NCI-H2107 treated with DMSO at 0.1 percent for 48 hours (cell line): ENCODE results near the gene TTL.
"Not testable (repeated sequence)": the region's sequence is repeated elsewhere in the genome, so short reads cannot be mapped to it uniquely, and the experiment has no call there.

Experiments
- DNase-seq: peaks from one replicate; lab custom pipeline; 2025; ENCODE audit not compliant: unreplicated experiment; lab: John Stamatoyannopoulos, UW

Gene TTL

GRCh38 chr2:112481528-112482233 lies at the start of gene TTL:
Gene TTL, plus strand, starts transcription at chr2:112482156. Its CDS starts 189 bp downstream, at chr2:112482345.
- no peak for DNase-seq

- DNase-seq, result not testable (repeated sequence)
Measured at GRCh38 chr2:112432390-112432734, 49.6 kb upstream of the TTL start.

GRCh38 chr2:112432735-112433479 lies 49.0 kb upstream of the TTL start:
- DNase-seq, result not testable (repeated sequence)

- not testable (repeated sequence) for DNase-seq
Measured at GRCh38 chr2:112433480-112433879, 48.5 kb upstream of the TTL start, which contains the start of gene RGPD8. Gene RGPD8, minus strand, starts transcription at chr2:112433645. Its CDS starts 192 bp downstream, at chr2:112433453.

GRCh38 chr2:112433932-112434730 lies 47.8 kb upstream of the TTL start:
- DNase-seq, result no peak

GRCh38 chr2:112434890-112435715 lies 46.9 kb upstream of the TTL start:
- not testable (repeated sequence) for DNase-seq

GRCh38 chr2:112435716-112436431 lies 46.1 kb upstream of the TTL start:
- DNase-seq, result not testable (repeated sequence)

- DNase-seq, result not testable (repeated sequence)
Measured at GRCh38 chr2:112436993-112437392, 45.0 kb upstream of the TTL start.

- not testable (repeated sequence) for DNase-seq
Measured at GRCh38 chr2:112437405-112437831, 44.5 kb upstream of the TTL start.

- DNase-seq, result not testable (repeated sequence)
Measured at GRCh38 chr2:112438603-112439261, 43.2 kb upstream of the TTL start.

GRCh38 chr2:112444256-112444655 lies 37.7 kb upstream of the TTL start:
- DNase-seq, result not testable (repeated sequence)

- no peak for DNase-seq
Measured at GRCh38 chr2:112449854-112450253, 32.1 kb upstream of the TTL start.

- no peak for DNase-seq
Measured at GRCh38 chr2:112451317-112451716, 30.6 kb upstream of the TTL start.

- DNase-seq, result no peak
Measured at GRCh38 chr2:112454586-112454985, 27.4 kb upstream of the TTL start.

- DNase-seq, result no peak
Measured at GRCh38 chr2:112459372-112459771, 22.6 kb upstream of the TTL start.

GRCh38 chr2:112462178-112462577 lies 19.8 kb upstream of the TTL start:
- no peak for DNase-seq

GRCh38 chr2:112463256-112463655 lies 18.7 kb upstream of the TTL start:
- no peak for DNase-seq

GRCh38 chr2:112465382-112465781 lies 16.6 kb upstream of the TTL start:
- DNase-seq, result no peak

- no peak for DNase-seq
Measured at GRCh38 chr2:112472547-112473263, 9.3 kb upstream of the TTL start.
